T-cell (primary cell): Measurements from ENCODE around the gene DHRS2. TPM values are rescaled to one million over a fixed set of nuclear protein-coding genes. Genes with fewer than 3 reads are reported as not detected.
"Not testable (repeated sequence)": the region's sequence is repeated elsewhere in the genome, so short reads cannot be mapped to it uniquely, and the experiment has no call there.

ENCODE experiments used
- ATAC-seq, 4 experiments: fragments of 200-7000 bp in 3 of 4; fragments of 150-1000 bp in 1 of 4; cut with Tn5 transposase; replicated peaks in 1 of 4; 1 replicate in 3 of 4; 2 replicates in 1 of 4; pipeline ENCODE4 v1.10.0; 2021; ENCODE audit warnings: moderate library complexity in 3 of 4, mild to moderate bottlenecking in 2 of 4, moderate number of reproducible peaks in 1 of 4
- CTCF ChIA-PET, 2 donors: fragments of 300-600 bp; sonication (Branson Sonifier 250); formaldehyde crosslinking; loops; one replicate each; lab custom pipeline; 2022; ENCODE audit warnings: antibody characterized with exemption in 2 of 2; lab: Charles Lee
- POLR2A ChIA-PET, 2 donors: fragments of 300-600 bp; sonication (Branson Sonifier 250); formaldehyde crosslinking; loops; one replicate each; lab custom pipeline; 2022; ENCODE audit warnings: antibody characterized with exemption in 2 of 2; lab: Charles Lee
- DNase-seq, 35 experiments: peaks; one replicate each; pipeline versions ENCODE4 v3.0.0 to v3.0.0-alpha.2; 2013 to 2023
- H3K27ac ChIP-seq: one replicate; pipeline ENCODE4 v1.5.1; 2013; ENCODE audit warnings: low read length
- H3K27me3 ChIP-seq, 2 experiments: replicated peaks in 1 of 2; 1 replicate in 1 of 2; 2 replicates in 1 of 2; pipeline versions ENCODE4 v1.6.1 to v1.7.0; 2013; ENCODE audit warnings: low read length in 1 of 2, mixed read lengths in 1 of 2; ENCODE audit not compliant: control insufficient read depth in 2 of 2, insufficient read depth in 2 of 2; ENCODE audit errors: extremely low read depth in 1 of 2
- H3K36me3 ChIP-seq, 2 donors: 1 replicate in 1 of 2; 2 replicates in 1 of 2; pipeline versions ENCODE4 v1.6.1 to v1.7.0; 2013; ENCODE audit warnings: low read length in 1 of 2; ENCODE audit not compliant: control insufficient read depth in 2 of 2, insufficient read depth in 1 of 2; ENCODE audit errors: extremely low read depth in 1 of 2
- H3K4me1 ChIP-seq, 2 experiments: 1 replicate in 1 of 2; 2 replicates in 1 of 2; pipeline versions ENCODE4 v1.6.1 to v1.7.0; 2013; ENCODE audit warnings: low read length in 2 of 2, mixed read lengths in 1 of 2; ENCODE audit not compliant: insufficient read depth in 2 of 2, control insufficient read depth in 1 of 2; ENCODE audit errors: extremely low read depth in 1 of 2
- H3K4me3 ChIP-seq, 2 donors: 1 replicate in 1 of 2; 2 replicates in 1 of 2; pipeline versions ENCODE4 v1.5.1 to v1.7.0; 2013; ENCODE audit warnings: mild to moderate bottlenecking in 2 of 2, low read length in 1 of 2, moderate library complexity in 1 of 2; ENCODE audit not compliant: control insufficient read depth in 1 of 2; ENCODE audit errors: extremely low read depth in 1 of 2
- H3K9me3 ChIP-seq: 2 replicates; pipeline ENCODE4 v1.7.0; 2013
- H3K27ac Mint-ChIP-seq, 2 donors: one replicate each; pipeline ENCODE4 v1.8.0; 2020 to 2021; ENCODE audit warnings: mild to moderate bottlenecking in 2 of 2, mixed read lengths in 2 of 2
- H3K27me3 Mint-ChIP-seq, 2 donors: one replicate each; pipeline ENCODE4 v1.8.0; 2021 to 2022; ENCODE audit warnings: mixed read lengths in 2 of 2
- H3K36me3 Mint-ChIP-seq: one replicate; pipeline ENCODE4 v1.8.0; 2021; ENCODE audit warnings: mixed read lengths
- H3K4me1 Mint-ChIP-seq, 3 donors: one replicate each; pipeline ENCODE4 v1.8.0; 2020 to 2022; ENCODE audit warnings: mixed read lengths in 3 of 3, mild to moderate bottlenecking in 1 of 3
- H3K4me3 Mint-ChIP-seq, 3 donors: one replicate each; pipeline ENCODE4 v1.8.0; 2020 to 2022; ENCODE audit warnings: mild to moderate bottlenecking in 3 of 3, mixed read lengths in 3 of 3, moderate library complexity in 3 of 3
- H3K9me3 Mint-ChIP-seq, 3 donors: one replicate each; pipeline ENCODE4 v1.8.0; 2020 to 2022; ENCODE audit warnings: mixed read lengths in 3 of 3
- WGBS: methylation state at CpG from one replicate; pipeline ENCODE4 v1.1.5; 2013; ENCODE audit warnings: missing lambda C conversion rate; ENCODE audit not compliant: insufficient coverage; 5-methylcytosine and 5-hydroxymethylcytosine counted together
- total RNA-seq, 35 experiments: library from RNA in 6 of 35; stranded (reverse) in 6 of 35; fragments of 120-200 nt in 1 of 35; gene quantifications; one replicate each; pipeline versions ENCODE4 v1.2.1 to v1.2.4 and lab custom pipeline; 2013 to 2026

The DHRS2 gene
- total RNA-seq, 5 donors from 2014 or later (not counting 1 experiment from before 2014, with no cell fraction given) = 0.19 to 0.82 (median 0.52) TPM; not detected in 1

DNA sequence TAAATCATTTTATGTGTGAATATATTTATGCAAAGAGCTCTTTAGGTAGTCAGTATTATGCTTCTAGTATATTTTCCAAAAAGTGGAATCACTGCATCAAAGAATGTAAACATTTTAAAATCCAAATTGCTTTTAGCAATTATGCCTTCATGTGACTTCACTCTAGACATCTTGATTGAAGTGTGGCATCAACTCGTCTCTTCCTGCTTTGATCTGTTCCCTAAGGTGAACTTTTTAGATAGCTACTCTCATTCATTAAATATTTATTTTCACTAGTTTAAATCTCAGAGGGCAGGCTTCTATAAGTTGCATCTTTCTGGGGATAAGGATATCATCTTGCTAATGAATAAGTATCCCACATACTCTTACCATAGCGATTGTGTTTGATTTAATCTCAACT lies 39.2 kb downstream of the DHRS2 start:
- ChIA-PET POLR2A (no interaction called here), CTCF (no interaction called here)
- Mint-ChIP-seq H3K36me3 (no peaks in the 10 kb centered on the region), H3K4me1 (no peaks in the 10 kb centered on the region), H3K27me3 (peaks cover 8 to 19% of the 10 kb centered on the region in 2 donors), H3K9me3 (no peaks in the 10 kb centered on the region), H3K4me3 (no peak overlapping the region), H3K27ac (no peak overlapping the region)
- Histone ChIP-seq H3K4me3 (no peak overlapping the region), H3K9me3 (no peaks in the 10 kb centered on the region), H3K4me1 (no peaks in the 10 kb centered on the region), H3K36me3 (no peaks in the 10 kb centered on the region), H3K27me3 (peaks cover 0 to 8% of the 10 kb centered on the region in 2 experiments), H3K27ac (no peak overlapping the region)
- ATAC-seq = no peak
- WGBS = no CpG with 5 or more reads among the region's 2 CpGs
- DNase-seq = no peak

DNA sequence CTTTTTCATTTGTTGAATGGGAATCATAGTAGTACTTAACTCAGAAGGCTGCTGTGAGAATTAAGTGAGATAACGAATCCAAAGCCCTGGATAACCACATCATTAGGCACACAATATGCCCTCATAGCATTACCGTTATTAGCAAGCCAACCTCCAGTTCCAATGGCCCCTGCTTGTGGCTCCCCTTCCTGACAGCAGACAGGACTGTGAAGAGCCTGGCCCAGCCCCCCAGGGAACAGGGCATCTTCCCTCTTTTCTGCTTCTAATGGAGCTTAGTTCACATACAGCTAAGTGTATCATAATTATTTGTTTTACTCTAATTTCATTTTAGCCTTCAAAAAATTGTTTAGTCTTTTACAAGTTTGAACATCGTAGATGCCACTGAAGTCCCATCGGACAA lies 39.7 kb downstream of the DHRS2 start:
- H3K4me1 Mint-ChIP-seq = no peaks in the 10 kb centered on the region
- CTCF ChIA-PET = no interaction called here

DNA sequence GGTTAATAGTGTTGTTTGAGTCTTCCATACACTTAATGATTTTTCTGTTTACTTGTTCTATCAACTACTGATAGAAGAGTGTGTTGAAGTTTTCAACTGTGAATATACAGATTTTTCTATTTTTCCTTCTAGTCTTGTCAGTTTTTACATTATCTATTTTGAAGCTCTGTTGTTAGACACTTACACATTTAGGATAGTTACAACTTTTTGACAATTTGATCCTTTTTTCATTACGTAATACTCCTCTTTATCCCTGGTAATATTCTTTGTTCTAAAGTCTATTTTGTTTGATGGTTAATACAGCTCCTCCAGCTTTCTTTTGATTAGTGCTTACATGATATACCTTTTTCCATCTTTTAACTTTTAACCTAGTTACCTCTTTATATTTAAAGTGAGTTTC lies 45.2 kb downstream of the DHRS2 start:
- H3K9me3 ChIP-seq = no peaks in the 10 kb centered on the region
- H3K4me3 ChIP-seq = no peak overlapping the region
- no peaks in the 10 kb centered on the region for H3K9me3 Mint-ChIP-seq
- H3K36me3 Mint-ChIP-seq = no peaks in the 10 kb centered on the region
- peaks cover 3 to 4% of the 10 kb centered on the region in 2 donors for H3K27me3 Mint-ChIP-seq
- DNase-seq (no peak), ATAC-seq (no peak)
- POLR2A ChIA-PET = no interaction called here
- H3K4me3 Mint-ChIP-seq = no peak overlapping the region
- H3K27ac ChIP-seq = no peak overlapping the region
- no peak overlapping the region for H3K27ac Mint-ChIP-seq
- no peaks in the 10 kb centered on the region for H3K4me1 Mint-ChIP-seq
- no peaks in the 10 kb centered on the region for H3K36me3 ChIP-seq
- no peaks in the 10 kb centered on the region for H3K4me1 ChIP-seq
- H3K27me3 ChIP-seq = peaks cover 0 to 3% of the 10 kb centered on the region in 2 experiments
- CTCF ChIA-PET = no interaction called here
- no CpG with 5 or more reads among the region's 1 CpG for WGBS

More for the DNA sequence above, 39.7 kb downstream of the DHRS2 start:
- no peaks in the 10 kb centered on the region for H3K9me3 ChIP-seq
- DNase-seq = no peak
- no peaks in the 10 kb centered on the region for H3K4me1 ChIP-seq
- Mint-ChIP-seq H3K27ac (no peak overlapping the region), H3K36me3 (no peaks in the 10 kb centered on the region), H3K27me3 (peaks cover 8 to 19% of the 10 kb centered on the region in 2 donors), H3K4me3 (no peak overlapping the region), H3K9me3 (no peaks in the 10 kb centered on the region)
- H3K27ac ChIP-seq = no peak overlapping the region
- 60% methylated on average over 1 of the region's 4 CpGs for WGBS
- no peaks in the 10 kb centered on the region for H3K36me3 ChIP-seq
- no peak for ATAC-seq
- POLR2A ChIA-PET = no interaction called here
- peaks cover 0 to 8% of the 10 kb centered on the region in 2 experiments for H3K27me3 ChIP-seq
- no peak overlapping the region for H3K4me3 ChIP-seq

DNA sequence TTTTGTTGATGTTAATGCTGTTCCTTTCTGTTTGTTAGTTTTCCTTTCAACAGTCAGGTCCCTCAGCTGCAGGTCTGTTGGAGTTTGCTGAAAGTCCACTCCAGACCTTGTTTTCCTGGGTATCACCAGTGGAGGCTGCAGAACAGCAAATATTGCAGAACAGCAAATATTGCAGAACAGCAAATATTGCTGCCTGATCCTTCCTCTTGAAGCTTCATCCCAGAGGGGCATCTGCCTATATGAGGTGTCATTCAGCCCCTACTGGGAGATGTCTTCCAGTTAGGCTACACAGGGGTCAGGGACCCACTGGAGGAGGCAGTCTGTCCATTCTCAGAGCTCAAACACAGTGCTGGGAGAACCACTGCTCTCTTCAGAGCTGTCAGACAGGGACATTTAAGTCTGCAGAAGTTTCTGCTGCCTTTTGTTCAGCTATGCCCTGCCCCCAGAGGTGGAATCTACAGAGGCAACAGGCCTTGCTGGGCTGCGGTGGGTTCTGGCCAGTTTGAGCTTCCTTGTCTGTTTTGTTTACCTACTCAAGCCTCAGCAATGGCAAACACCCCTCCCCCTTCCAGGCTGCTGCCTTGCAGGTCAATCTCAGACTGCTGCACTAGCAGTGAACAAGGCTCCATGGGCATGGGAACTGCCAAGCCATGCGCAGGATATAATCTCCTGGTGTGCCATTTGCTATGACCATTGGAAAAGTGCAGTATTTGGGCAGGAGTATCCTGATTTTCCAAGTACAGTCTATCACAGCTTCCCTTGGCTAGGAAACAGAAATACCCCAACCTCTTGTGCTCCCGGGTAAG lies 53.7 kb downstream of the DHRS2 start:
- ATAC-seq = not testable (repeated sequence)

DNA sequence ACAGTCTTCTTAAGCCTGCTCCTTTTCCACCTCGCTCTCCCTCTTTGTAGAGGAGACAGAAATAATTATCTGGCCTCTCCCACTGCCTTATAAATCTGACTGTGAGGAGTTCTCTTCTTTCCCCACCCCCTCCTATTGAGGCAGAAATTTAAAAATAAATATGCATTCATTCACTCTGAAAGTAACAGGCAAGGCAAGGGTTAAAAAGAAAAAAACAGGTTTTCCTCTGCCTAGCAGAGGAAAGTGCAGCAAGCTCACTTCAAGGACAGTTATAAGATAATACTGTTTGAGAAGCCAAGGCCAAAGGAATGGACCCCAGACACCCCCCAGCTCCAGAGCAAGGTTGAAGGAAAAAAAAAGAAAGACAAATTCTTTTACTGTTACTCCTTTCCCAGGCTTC lies 56.3 kb downstream of the DHRS2 start:
- POLR2A ChIA-PET = no interaction called here
- H3K4me3 ChIP-seq = no peak overlapping the region
- peaks cover 0 to 4% of the 10 kb centered on the region in 2 experiments for H3K4me1 ChIP-seq
- H3K4me3 Mint-ChIP-seq = no peak overlapping the region
- ATAC-seq (no peak), DNase-seq (no peak)
- peaks cover 20 to 24% of the 10 kb centered on the region in 2 donors for H3K27me3 Mint-ChIP-seq
- H3K27ac Mint-ChIP-seq = no peak overlapping the region
- no peaks in the 10 kb centered on the region for H3K9me3 ChIP-seq
- no CpG with 5 or more reads among the region's 1 CpG for WGBS
- H3K4me1 Mint-ChIP-seq = no peaks in the 10 kb centered on the region
- no peak overlapping the region for H3K27ac ChIP-seq
- peaks cover 0 to 5% (median 0%) of the 10 kb centered on the region in 3 donors for H3K9me3 Mint-ChIP-seq
- CTCF ChIA-PET = interaction anchor here in 1 of 2 donors (0.6 kb wide), 1 partner anchor 27 kb away, joined by 3 read pairs; no protein-coding TSS in a partner anchor
- peaks cover 0 to 33% of the 10 kb centered on the region in 2 experiments for H3K27me3 ChIP-seq
- no peaks in the 10 kb centered on the region for H3K36me3 ChIP-seq
- no peaks in the 10 kb centered on the region for H3K36me3 Mint-ChIP-seq

More for the DNA sequence above, 53.7 kb downstream of the DHRS2 start:
- H3K27me3 ChIP-seq = peaks cover 0 to 20% of the 10 kb centered on the region in 2 experiments
- POLR2A ChIA-PET, DNase-seq, H3K4me1 ChIP-seq, H3K9me3 Mint-ChIP-seq, H3K27ac Mint-ChIP-seq, H3K4me3 ChIP-seq, H3K36me3 Mint-ChIP-seq, CTCF ChIA-PET, H3K4me3 Mint-ChIP-seq, H3K4me1 Mint-ChIP-seq, H3K27ac ChIP-seq, H3K9me3 ChIP-seq, H3K36me3 ChIP-seq: not testable (repeated sequence)
- peaks cover 13 to 18% of the 10 kb centered on the region in 2 donors for H3K27me3 Mint-ChIP-seq
- WGBS = 82% methylated on average over 3 of the region's 3 CpGs

DNA sequence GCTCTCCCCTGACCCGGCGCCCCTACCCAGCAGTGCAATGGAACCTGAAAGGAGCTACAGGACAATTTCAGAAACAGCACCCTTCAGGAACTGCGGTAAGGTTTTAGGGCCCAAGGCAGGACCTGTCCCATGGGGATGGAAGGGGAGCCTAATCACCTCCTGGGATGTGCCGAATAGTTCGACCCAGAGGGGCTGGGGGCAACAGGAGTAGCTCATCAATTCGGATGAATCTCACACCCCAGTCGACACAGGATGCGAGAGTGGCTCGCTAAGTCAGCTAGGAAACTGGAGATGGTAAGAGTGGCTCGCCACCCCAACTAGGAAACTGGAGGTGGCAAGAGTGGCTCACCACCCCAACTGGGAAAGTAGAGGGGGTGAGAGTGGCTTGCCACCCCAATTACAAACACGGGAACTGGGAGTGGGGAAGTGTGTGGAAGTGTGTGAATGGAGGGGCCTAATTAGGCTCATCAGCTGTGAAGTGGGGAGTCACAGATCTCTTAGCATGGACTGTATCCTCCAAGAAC lies 57.1 kb downstream of the DHRS2 start:
- Histone ChIP-seq H3K4me3 (no peak overlapping the region), H3K27me3 (peaks cover 0 to 33% of the 10 kb centered on the region in 2 experiments), H3K4me1 (peaks cover 0 to 4% of the 10 kb centered on the region in 2 experiments), H3K27ac (no peak overlapping the region), H3K9me3 (no peaks in the 10 kb centered on the region), H3K36me3 (no peaks in the 10 kb centered on the region)
- Mint-ChIP-seq H3K9me3 (peaks cover 0 to 5% (median 0%) of the 10 kb centered on the region in 3 donors), H3K4me1 (no peaks in the 10 kb centered on the region), H3K4me3 (no peak overlapping the region), H3K27me3 (peaks cover 28 to 33% of the 10 kb centered on the region in 2 donors), H3K36me3 (no peaks in the 10 kb centered on the region), H3K27ac (no peak overlapping the region)
- DNase-seq (no peak), ATAC-seq (no peak)
- 93% methylated on average over 5 of the region's 11 CpGs for WGBS
- ChIA-PET CTCF (interaction anchor here in 1 of 2 donors (0.6 kb wide), 1 partner anchor 28 kb away, joined by 3 read pairs; no protein-coding TSS in a partner anchor), POLR2A (no interaction called here)
